Left forelimb (tissue), 1 donor: Measurements from ENCODE around the gene ATPAF2.

Source experiments
- DNase-seq: peaks from one replicate; pipeline ENCODE4 v3.0.0-alpha.2; 2018; ENCODE audit warnings: low spot score

Gene ATPAF2

GRCh38 chr17:17985555-17985954 lies 53.4 kb downstream of the ATPAF2 start:
- DNase-seq = no peak

- DNase-seq = no peak
These were observed 53.8 kb downstream of the ATPAF2 start for GRCh38 chr17:17985153-17985552.

- DNase-seq = no peak
These were observed 55.2 kb downstream of the ATPAF2 start for GRCh38 chr17:17983776-17984175.

GRCh38 chr17:17983376-17983775 lies 55.6 kb downstream of the ATPAF2 start:
- no peak for DNase-seq

- no peak for DNase-seq
These were observed 56.2 kb downstream of the ATPAF2 start for GRCh38 chr17:17982801-17983200.

- no peak for DNase-seq
These were observed 57.6 kb downstream of the ATPAF2 start for GRCh38 chr17:17981330-17981729.

- DNase-seq = no peak
These were observed 59.2 kb downstream of the ATPAF2 start for GRCh38 chr17:17979778-17980177.

- DNase-seq = no peak
These were observed 60.2 kb downstream of the ATPAF2 start for GRCh38 chr17:17978481-17979424.

GRCh38 chr17:17976931-17977570 lies 61.9 kb downstream of the ATPAF2 start:
- no peak for DNase-seq

- no peak for DNase-seq
These were observed 63.5 kb downstream of the ATPAF2 start for GRCh38 chr17:17975436-17975835.

GRCh38 chr17:17972952-17973254 lies 66.1 kb downstream of the ATPAF2 start:
- no peak for DNase-seq

- peak; percentile 100 for DNase-seq
These were observed 66.6 kb downstream of the ATPAF2 start, which contains the start of the genes DRC3 and TOM1L2 for GRCh38 chr17:17972126-17972951. Gene DRC3, plus strand, starts transcription at chr17:17972862. Its CDS starts 4,737 bp downstream, at chr17:17977599. Gene TOM1L2, minus strand, starts transcription at chr17:17972400. Its CDS starts 87 bp downstream, at chr17:17972313.

GRCh38 chr17:17971431-17972125 lies 67.4 kb downstream of the ATPAF2 start:
- no peak for DNase-seq

- no peak for DNase-seq
These were observed 68.1 kb downstream of the ATPAF2 start for GRCh38 chr17:17970699-17971430.
